ENCODE results near the gene RTN4RL2.

- TF ChIP-seq CTCF (conservative IDR thresholded peaks at IDR 0.05) (no peak), EZH2 (IDR thresholded peaks at IDR 0.05; ENCODE audit: low read depth) (no peak)
These were observed 42.2 kb upstream of the RTN4RL2 start for GRCh38 chr11:57418131-57418530.

All from PC-9 (cell line).